ENCODE measurements around the gene CEMIP2.
"Not testable (repeated sequence)": the region's sequence is repeated elsewhere in the genome, so short reads cannot be mapped to it uniquely, and the experiment has no call there.

CEMIP2 gene

GRCh38 chr9:71694332-71694731, 74.0 kb downstream of the CEMIP2 start:
- H3K27ac ChIP-seq = no peak overlapping the region
- no peak overlapping the region for H3K4me2 ChIP-seq
- H2AFZ ChIP-seq (ENCODE audit: low read depth) = no peak overlapping the region
- H3K9ac ChIP-seq = no peak overlapping the region
- no peaks in the 10 kb centered on the region for H4K20me1 ChIP-seq (ENCODE audit: insufficient read depth)
- H3K4me1 ChIP-seq (ENCODE audit: low read depth, poor library complexity, severe bottlenecking) = no peaks in the 10 kb centered on the region
- TF ChIP-seq CTCF (conservative IDR thresholded peaks at IDR 0.05; ENCODE audit: low read depth, low read length) = no peak
- H3K36me3 ChIP-seq (ENCODE audit: insufficient read depth) = no peaks in the 10 kb centered on the region
- no peaks in the 10 kb centered on the region for H3K27me3 ChIP-seq (ENCODE audit: insufficient read depth, low read depth)
- H3K79me2 ChIP-seq (ENCODE audit: insufficient read depth, low read depth) = no peaks in the 10 kb centered on the region
- H3K4me3 ChIP-seq (IDR thresholded peaks at IDR 0.05; ENCODE audit: insufficient read depth, low read depth, low read length) = no peak overlapping the region

GRCh38 chr9:71693607-71694006, 74.7 kb downstream of the CEMIP2 start:
- Histone ChIP-seq H4K20me1 (ENCODE audit: insufficient read depth) (no peaks in the 10 kb centered on the region), H3K27me3 (ENCODE audit: insufficient read depth, low read depth) (no peaks in the 10 kb centered on the region), H2AFZ (ENCODE audit: low read depth) (no peak overlapping the region), H3K9ac (no peak overlapping the region), H3K36me3 (ENCODE audit: insufficient read depth) (no peaks in the 10 kb centered on the region), H3K4me3 (IDR thresholded peaks at IDR 0.05; ENCODE audit: insufficient read depth, low read depth, low read length) (no peak overlapping the region), H3K79me2 (ENCODE audit: insufficient read depth, low read depth) (no peaks in the 10 kb centered on the region), H3K27ac (no peak overlapping the region), H3K4me1 (ENCODE audit: low read depth, poor library complexity, severe bottlenecking) (no peaks in the 10 kb centered on the region), H3K4me2 (no peak overlapping the region)
- no peak for TF ChIP-seq CTCF (conservative IDR thresholded peaks at IDR 0.05; ENCODE audit: low read depth, low read length)

GRCh38 chr9:71692337-71692736, 76.0 kb downstream of the CEMIP2 start:
- Histone ChIP-seq H3K27ac (no peak overlapping the region), H3K36me3 (ENCODE audit: insufficient read depth) (no peaks in the 10 kb centered on the region), H3K4me2 (no peak overlapping the region), H3K9ac (no peak overlapping the region), H4K20me1 (ENCODE audit: insufficient read depth) (no peaks in the 10 kb centered on the region), H3K27me3 (ENCODE audit: insufficient read depth, low read depth) (no peaks in the 10 kb centered on the region), H3K79me2 (ENCODE audit: insufficient read depth, low read depth) (no peaks in the 10 kb centered on the region), H3K4me1 (ENCODE audit: low read depth, poor library complexity, severe bottlenecking) (no peaks in the 10 kb centered on the region), H2AFZ (ENCODE audit: low read depth) (no peak overlapping the region), H3K4me3 (IDR thresholded peaks at IDR 0.05; ENCODE audit: insufficient read depth, low read depth, low read length) (no peak overlapping the region)
- TF ChIP-seq CTCF (conservative IDR thresholded peaks at IDR 0.05; ENCODE audit: low read depth, low read length) = no peak

- H3K4me2 ChIP-seq; H3K36me3 ChIP-seq (ENCODE audit: insufficient read depth); H3K4me1 ChIP-seq (ENCODE audit: low read depth, poor library complexity, severe bottlenecking); H2AFZ ChIP-seq (ENCODE audit: low read depth); H3K27me3 ChIP-seq (ENCODE audit: insufficient read depth, low read depth); H4K20me1 ChIP-seq (ENCODE audit: insufficient read depth); H3K79me2 ChIP-seq (ENCODE audit: insufficient read depth, low read depth); H3K27ac ChIP-seq; H3K9ac ChIP-seq; H3K4me3 ChIP-seq (IDR thresholded peaks at IDR 0.05; ENCODE audit: insufficient read depth, low read depth, low read length): not testable (repeated sequence)
These were observed 76.7 kb downstream of the CEMIP2 start for GRCh38 chr9:71691576-71691975.

- Histone ChIP-seq H3K27ac (no peak overlapping the region), H3K79me2 (ENCODE audit: insufficient read depth, low read depth) (no peaks in the 10 kb centered on the region), H3K4me3 (IDR thresholded peaks at IDR 0.05; ENCODE audit: insufficient read depth, low read depth, low read length) (no peak overlapping the region), H3K36me3 (ENCODE audit: insufficient read depth) (no peaks in the 10 kb centered on the region), H3K27me3 (ENCODE audit: insufficient read depth, low read depth) (no peaks in the 10 kb centered on the region), H4K20me1 (ENCODE audit: insufficient read depth) (no peaks in the 10 kb centered on the region), H3K4me1 (ENCODE audit: low read depth, poor library complexity, severe bottlenecking) (peaks cover under 1% of the 10 kb centered on the region), H2AFZ (ENCODE audit: low read depth) (no peak overlapping the region), H3K9ac (no peak overlapping the region), H3K4me2 (no peak overlapping the region)
- no peak for TF ChIP-seq CTCF (conservative IDR thresholded peaks at IDR 0.05; ENCODE audit: low read depth, low read length)
These were observed 77.5 kb downstream of the CEMIP2 start for GRCh38 chr9:71690689-71691435.
